Ascending aorta (tissue), 2 donors: Measurements from ENCODE around the gene TCEAL2. TPM values are rescaled to one million over a fixed set of nuclear protein-coding genes. Genes with fewer than 3 reads are reported as not detected.
A peak's percentile ranks its signal among the peaks of the same experiment; 100 is the strongest.
"Not testable (repeated sequence)": the region's sequence is repeated elsewhere in the genome, so short reads cannot be mapped to it uniquely, and the experiment has no call there.

Experiments used
- DNase-seq, 2 donors: peaks; one replicate each; pipeline ENCODE4 v3.0.0-alpha.2; 2019; ENCODE audit warnings: low spot score in 2 of 2
- H3K27ac ChIP-seq, 2 donors: fragments of 200-600 bp; sonication (generic); one replicate each; pipeline ENCODE4 v1.5.1; 2016 to 2017; ENCODE audit warnings: mild to moderate bottlenecking in 1 of 2
- H3K27me3 ChIP-seq: fragments of 200-600 bp; sonication (generic); one replicate; pipeline ENCODE4 v1.5.1; 2017
- H3K36me3 ChIP-seq, 2 donors: fragments of 200-600 bp; sonication (generic); one replicate each; pipeline ENCODE4 v1.5.1; 2016
- H3K4me1 ChIP-seq, 2 donors: fragments of 200-600 bp; sonication (generic); one replicate each; pipeline ENCODE4 v1.5.1; 2016 to 2017; ENCODE audit warnings: mild to moderate bottlenecking in 1 of 2
- H3K4me3 ChIP-seq, 2 donors: fragments of 200-600 bp; sonication (generic); one replicate each; pipeline ENCODE4 v1.5.1; 2016 to 2017; ENCODE audit warnings: mild to moderate bottlenecking in 1 of 2
- H3K9me3 ChIP-seq, 2 donors: fragments of 200-600 bp; sonication (generic); one replicate each; pipeline ENCODE4 v1.5.1; 2016
- CTCF ChIP-seq, 3 experiments: fragments of 200-600 bp in 2 of 3; fragments of 450-650 bp in 1 of 3; sonication (generic) in 2 of 3; IDR thresholded peaks; one replicate each; pipeline ENCODE4 v1.5.1; 2016 to 2019; ENCODE audit warnings: antibody characterized with exemption in 3 of 3, mild to moderate bottlenecking in 1 of 3, moderate library complexity in 1 of 3
- intact Hi-C: fragments of 100-400 bp; cut with DNase I; formaldehyde crosslinking; loops from one replicate; pipeline ENCODE4 v1.15.1; 2023
- total RNA-seq: library from RNA; depleted of rRNA; stranded (reverse); fragments of >200 nt; gene quantifications from one replicate; pipeline ENCODE4 v1.1.0, GENCODE V29; 2016

The TCEAL2 gene
- total RNA-seq, result not detected

GRCh38 chrX:102125436-102125835 is at the start of gene TCEAL2:
Gene TCEAL2, plus strand, starts transcription at chrX:102125679. Its CDS starts 1,152 bp downstream, at chrX:102126831.
- not testable (repeated sequence) for H3K9me3 ChIP-seq, H3K27me3 ChIP-seq, H3K36me3 ChIP-seq, H3K4me1 ChIP-seq
- intact Hi-C loops, result loop anchor here (5.0 to 10.0 kb wide), 3 partner anchors 191 to 711 kb away; partner anchors contain the start of genes ARMCX1 and ZMAT1
- DNase-seq, result peak in 1 of 2 donors; percentile 72
- Histone ChIP-seq H3K4me3 (peak within 1 kb of the TSS; percentile 45 to 61), H3K27ac (peak within 1 kb of the TSS; percentile 75 to 83)

- no peak for TF ChIP-seq CTCF (IDR thresholded peaks at IDR 0.05)
- DNase-seq, result no peak
- intact Hi-C loops, result no loop called here
- no peak overlapping the region for H3K27ac ChIP-seq
- no peaks in the 10 kb centered on the region for H3K36me3 ChIP-seq
- H3K27me3 ChIP-seq, result no peaks in the 10 kb centered on the region
- no peak overlapping the region for H3K4me3 ChIP-seq
- no peaks in the 10 kb centered on the region for H3K4me1 ChIP-seq
- H3K9me3 ChIP-seq, result no peaks in the 10 kb centered on the region
Measured at GRCh38 chrX:102077426-102077825, 48.1 kb upstream of the TCEAL2 start.

- no peak for TF ChIP-seq CTCF (IDR thresholded peaks at IDR 0.05)
- H3K27me3 ChIP-seq, result peaks cover 5% of the 10 kb centered on the region
- no peak overlapping the region for H3K4me3 ChIP-seq
- H3K9me3 ChIP-seq, result no peaks in the 10 kb centered on the region
- DNase-seq, result no peak
- H3K36me3 ChIP-seq, result no peaks in the 10 kb centered on the region
- no peaks in the 10 kb centered on the region for H3K4me1 ChIP-seq
- intact Hi-C loops, result no loop called here
- H3K27ac ChIP-seq, result no peak overlapping the region
Measured at GRCh38 chrX:102085706-102086105, 39.8 kb upstream of the TCEAL2 start.

- peaks cover 0 to 5% of the 10 kb centered on the region in 2 donors for H3K9me3 ChIP-seq
- intact Hi-C loops, result no loop called here
- H3K27me3 ChIP-seq, result no peaks in the 10 kb centered on the region
- H3K36me3 ChIP-seq, result no peaks in the 10 kb centered on the region
- no peak overlapping the region for H3K27ac ChIP-seq
- H3K4me3 ChIP-seq, result no peak overlapping the region
- DNase-seq, result no peak
- H3K4me1 ChIP-seq, result no peaks in the 10 kb centered on the region
- no peak for TF ChIP-seq CTCF (IDR thresholded peaks at IDR 0.05)
Measured at GRCh38 chrX:102113367-102113766, 12.1 kb upstream of the TCEAL2 start.

GRCh38 chrX:102115748-102116147 is 9.7 kb upstream of the TCEAL2 start:
- Histone ChIP-seq H3K27me3 (no peaks in the 10 kb centered on the region), H3K4me1 (no peaks in the 10 kb centered on the region), H3K9me3 (peaks cover 0 to 5% of the 10 kb centered on the region in 2 donors), H3K36me3 (no peaks in the 10 kb centered on the region), H3K4me3 (no peak overlapping the region), H3K27ac (no peak overlapping the region)
- DNase-seq, result no peak
- intact Hi-C loops, result no loop called here
- TF ChIP-seq CTCF (IDR thresholded peaks at IDR 0.05), result no peak

GRCh38 chrX:102125014-102125413 is 465 bp upstream of the TCEAL2 start:
- not testable (repeated sequence) for H3K36me3 ChIP-seq, H3K9me3 ChIP-seq, DNase-seq, H3K27me3 ChIP-seq, H3K4me1 ChIP-seq
- H3K27ac ChIP-seq, result peak overlapping the region; percentile 75 to 83
- intact Hi-C loops, result loop anchor here (5.0 to 10.0 kb wide), 3 partner anchors 190 to 710 kb away; partner anchors contain the start of genes ARMCX1 and ZMAT1
- H3K4me3 ChIP-seq, result peak overlapping the region; percentile 42 to 61

GRCh38 chrX:102126080-102126818 is 770 bp downstream of the TCEAL2 start:
- H3K9me3 ChIP-seq, H3K36me3 ChIP-seq, DNase-seq, H3K4me1 ChIP-seq, H3K27me3 ChIP-seq: not testable (repeated sequence)
- Histone ChIP-seq H3K4me3 (peak overlapping the region; percentile 45 to 61), H3K27ac (peak overlapping the region; percentile 75 to 83)
- intact Hi-C loops, result loop anchor here (5.0 to 10.0 kb wide), 3 partner anchors 191 to 711 kb away; partner anchors contain the start of genes ARMCX1 and ZMAT1
